K562 (cell line): ENCODE measurements around the gene DNAJC15. TPM values are rescaled to one million over a fixed set of nuclear protein-coding genes. Genes with fewer than 3 reads are reported as not detected.

Experiments
- ATAC-seq: fragments of 200-7000 bp; cut with Tn5 transposase; 3 replicates; pipeline ENCODE4 v1.9.1; 2020; ENCODE audit warnings: moderate library complexity
- BruUV-seq: library from RNA; stranded (reverse); fragments of 400-500 nt; replicated peaks from 2 replicates; lab custom pipeline; 2021; lab: Mats Ljungman, UMichigan
- CTCF ChIA-PET: fragments of 300-600 bp; formaldehyde crosslinking; extraction: SDS; loops from one replicate; lab custom pipeline; 2021; ENCODE audit warnings: low intra/inter-chr PET ratio; lab: Yijun Ruan, JAX
- POLR2A ChIA-PET: fragments of 300-600, 350-650 bp; sonication (Branson Sonifier 250); formaldehyde crosslinking; extraction: SDS; loops from one replicate; lab custom pipeline; 2021; ENCODE audit warnings: antibody characterized with exemption, inconsistent platforms; lab: Yijun Ruan, JAX
- DNase-seq, 4 experiments: peaks; one replicate each; pipeline versions ENCODE4 v3.0.0 to v3.0.0-alpha.2; 2011 to 2018; ENCODE audit warnings: low spot score in 3 of 4, mixed read lengths in 3 of 4; ENCODE audit errors: extremely low read depth in 1 of 4
- FAIRE-seq: peaks from 2 replicates; lab custom pipeline; 2011; peaks lifted over from hg19 to GRCh38; lab: Jason Lieb, UNC
- H2AFZ ChIP-seq: 2 replicates; pipeline ENCODE4 v1.6.0; 2011; ENCODE audit warnings: low read depth, low read length, control low read depth, inconsistent platforms
- H3K27ac ChIP-seq: fragments of 200-600 bp; 3 replicates; pipeline ENCODE4 v1.8.0; 2011; ENCODE audit warnings: low read depth, mild to moderate bottlenecking, control low read depth, inconsistent platforms, low read length, moderate library complexity, mixed read lengths; ENCODE audit errors: extremely low read depth
- H3K27me3 ChIP-seq, 2 experiments: fragments of 300-600 bp in 1 of 2; 2 replicates in 1 of 2; 3 replicates in 1 of 2; pipeline versions ENCODE4 v1.6.0 to v1.8.0; 2011; ENCODE audit warnings: inconsistent platforms in 2 of 2, low read length in 2 of 2, mild to moderate bottlenecking in 1 of 2, mixed read lengths in 1 of 2, moderate library complexity in 1 of 2; ENCODE audit not compliant: control insufficient read depth in 2 of 2, insufficient read depth in 2 of 2
- H3K36me3 ChIP-seq: fragments of 300-600 bp; 3 replicates; pipeline ENCODE4 v1.8.0; 2011; ENCODE audit warnings: mild to moderate bottlenecking, low read length, inconsistent platforms; ENCODE audit not compliant: control insufficient read depth, insufficient read depth
- H3K4me1 ChIP-seq, 2 experiments: fragments of 200-600 bp in 1 of 2; replicated peaks in 1 of 2; 2 replicates in 1 of 2; 3 replicates in 1 of 2; pipeline versions ENCODE4 v1.5.1 to v1.8.0; 2011; ENCODE audit warnings: inconsistent platforms in 2 of 2, low read length in 2 of 2, mild to moderate bottlenecking in 1 of 2, mixed read lengths in 1 of 2, moderate library complexity in 1 of 2; ENCODE audit not compliant: control insufficient read depth in 2 of 2, insufficient read depth in 2 of 2
- H3K4me2 ChIP-seq: 2 replicates; pipeline ENCODE4 v1.6.1; 2011; ENCODE audit warnings: low read length, control low read depth, inconsistent platforms, mixed read lengths; ENCODE audit not compliant: insufficient read depth
- H3K4me3 ChIP-seq: fragments of 200-600 bp; sonication (generic), shearing (Covaris generic); 2 replicates; pipeline ENCODE4 v1.5.1; 2016; ENCODE audit warnings: control low read depth, inconsistent platforms
- H3K79me2 ChIP-seq: fragments of 200-600 bp; 3 replicates; pipeline ENCODE4 v1.8.0; 2011; ENCODE audit warnings: low read length, inconsistent platforms; ENCODE audit not compliant: control insufficient read depth, insufficient read depth
- H3K9ac ChIP-seq, 2 experiments: 2 replicates each; pipeline versions ENCODE4 v1.6.0 to v1.6.1; 2011; ENCODE audit warnings: low read depth in 2 of 2, low read length in 2 of 2, control low read depth in 1 of 2, inconsistent platforms in 1 of 2, mild to moderate bottlenecking in 1 of 2, mixed read lengths in 1 of 2; ENCODE audit not compliant: insufficient read depth in 1 of 2
- H3K9me1 ChIP-seq: one replicate; pipeline ENCODE4 v1.6.0; 2011; ENCODE audit warnings: inconsistent platforms, mild to moderate bottlenecking, low read length, moderate library complexity; ENCODE audit not compliant: control insufficient read depth, insufficient read depth
- H3K9me3 ChIP-seq: replicated peaks from 2 replicates; pipeline ENCODE4 v1.5.1; 2011; ENCODE audit warnings: low read depth, low read length, inconsistent platforms; ENCODE audit not compliant: control insufficient read depth, insufficient read depth
- H4K20me1 ChIP-seq: replicated peaks from 2 replicates; pipeline ENCODE4 v1.6.1; 2011; ENCODE audit warnings: low read length, inconsistent platforms, mixed read lengths; ENCODE audit not compliant: control insufficient read depth, insufficient read depth
- GTF2A2 ChIP-seq: IDR thresholded peaks from 2 replicates; pipeline ENCODE4 v1.6.1; 2016; ENCODE audit warnings: mild to moderate bottlenecking, missing genetic modification characterization, missing compliant biosample characterization
- KDM1A ChIP-seq, 2 experiments: fragments of 450-650 bp; IDR thresholded peaks; 2 replicates each; pipeline ENCODE4 v1.6.1; 2016; ENCODE audit warnings: mild to moderate bottlenecking in 2 of 2
- SMARCA4 ChIP-seq: fragments of 450-650 bp; IDR thresholded peaks from 2 replicates; pipeline ENCODE4 v1.6.1; 2016
- SRSF3 ChIP-seq: fragments of 200-400 bp; formaldehyde crosslinking; IDR thresholded peaks from 2 replicates; pipeline ENCODE4 v1.6.1; 2016; ENCODE audit warnings: mild to moderate bottlenecking, low read length, moderate library complexity; ENCODE audit not compliant: insufficient read depth
- STAT5A ChIP-seq: IDR thresholded peaks from 2 replicates; pipeline ENCODE4 v1.6.1; 2012; ENCODE audit warnings: low read length, inconsistent platforms, borderline replicate concordance
- ZNF407 ChIP-seq: fragments of 450-650 bp; IDR thresholded peaks from 2 replicates; pipeline ENCODE4 v1.6.1; 2016; ENCODE audit warnings: low read depth
- WGBS: fragments of 100-300 bp; shearing (Covaris generic); methylation state at CpG from one replicate; pipeline ENCODE4 v1.1.6; 2016; ENCODE audit warnings: low coverage, mixed read lengths; ENCODE audit not compliant: insufficient coverage; ENCODE audit errors: missing lambda C conversion rate; 5-methylcytosine and 5-hydroxymethylcytosine counted together
- in situ Hi-C: fragments of 300-500 bp; cut with MboI; formaldehyde crosslinking; loops from 4 replicates; pipeline ENCODE4 v1.15.0; 2018; ENCODE audit warnings: inconsistent platforms, mixed read lengths
- intact Hi-C: fragments of 100-400 bp; cut with micrococcal nuclease; formaldehyde crosslinking; loops from 2 replicates; pipeline ENCODE4 v1.14.2; 2022
- polyA plus RNA-seq, 8 experiments: library from polyadenylated mRNA; depleted of rRNA in 4 of 8; stranded (reverse) in 5 of 8; unstranded in 3 of 8; fragments of >200 nt; fragmentation: Nextera tagmentation in 2 of 8; fragmentation: Illumina TruSeq in 1 of 8; extraction: Ambion mirVana in 2 of 8; extraction: Trizol in 1 of 8; gene quantifications; 2 replicates each; pipeline versions ENCODE4 v1.2.1 to v1.2.3, GENCODE V29; 2011 to 2014; ENCODE audit warnings: inconsistent platforms in 1 of 8, missing spikeins in 1 of 8
- total RNA-seq, 7 experiments: library from RNA; depleted of rRNA in 6 of 7; stranded (reverse); fragments of >200 nt in 6 of 7; fragmentation: Illumina TruSeq in 2 of 7; extraction: Trizol in 2 of 7; gene quantifications; 2 replicates each; pipeline versions ENCODE4 v1.2.1 to v1.2.3, GENCODE V29; 2011 to 2021; ENCODE audit warnings: low replicate concordance in 1 of 7
- TF ChIP-seq, protein P1 (sequence below), 2 experiments: fragments of 150-350 bp in 1 of 2; IDR thresholded peaks; 2 replicates each; pipeline ENCODE4 v1.6.1; 2012 to 2016; ENCODE audit warnings: low read depth in 2 of 2, low read length in 2 of 2, mild to moderate bottlenecking in 1 of 2, moderate library complexity in 1 of 2
- TF ChIP-seq, protein P2 (sequence below): IDR thresholded peaks from 2 replicates; pipeline ENCODE4 v1.6.1; 2014; ENCODE audit warnings: antibody characterized with exemption
- TF ChIP-seq, protein P3 (sequence below): fragments of 450-650 bp; IDR thresholded peaks from 2 replicates; pipeline ENCODE4 v1.6.1; 2016; ENCODE audit warnings: low read depth, mild to moderate bottlenecking, moderate library complexity

The DNAJC15 gene
- total and polyA plus RNA-seq, 9 of the 15 experiments (the other 6 are each of a cell fraction or from before 2014, with no cell fraction given): 0.47 to 3.8 (median 1.0) TPM

DNA sequence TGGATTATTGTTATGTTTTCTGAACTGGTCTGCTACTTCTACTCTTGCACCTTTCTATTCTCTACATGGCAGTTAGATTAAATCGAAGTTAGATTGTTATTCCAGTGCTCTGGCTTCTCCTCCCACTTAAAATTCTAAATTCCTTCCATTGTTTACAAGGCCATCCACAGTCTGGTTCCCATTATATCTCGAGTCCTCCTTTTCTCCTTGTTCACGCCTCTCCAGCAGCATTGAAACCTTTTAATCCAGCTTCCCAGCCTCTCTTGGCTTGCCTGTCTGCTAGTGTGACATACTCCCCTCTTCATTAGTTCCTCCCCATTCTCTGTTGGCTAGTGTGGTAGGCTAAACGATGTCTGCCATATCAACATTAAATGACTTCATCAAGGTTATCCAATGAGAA, 54.5 kb downstream of the DNAJC15 start:
- intact Hi-C loops (no loop called here), in situ Hi-C loops (no loop called here)
- Histone ChIP-seq H3K9me1 (no peaks in the 10 kb centered on the region), H3K4me2 (no peak overlapping the region), H3K27me3 (no peaks in the 10 kb centered on the region), H3K9me3 (no peaks in the 10 kb centered on the region), H3K4me3 (no peak overlapping the region), H3K79me2 (no peaks in the 10 kb centered on the region), H3K27ac (no peak overlapping the region), H4K20me1 (no peaks in the 10 kb centered on the region), H3K4me1 (no peaks in the 10 kb centered on the region), H3K9ac (no peak overlapping the region), H2AFZ (no peak overlapping the region), H3K36me3 (no peaks in the 10 kb centered on the region)
- ChIA-PET CTCF (no interaction called here), POLR2A (no interaction called here)
- ATAC-seq (no peak), FAIRE-seq (no peak), DNase-seq (no peak)
- TF ChIP-seq, protein P1, sequence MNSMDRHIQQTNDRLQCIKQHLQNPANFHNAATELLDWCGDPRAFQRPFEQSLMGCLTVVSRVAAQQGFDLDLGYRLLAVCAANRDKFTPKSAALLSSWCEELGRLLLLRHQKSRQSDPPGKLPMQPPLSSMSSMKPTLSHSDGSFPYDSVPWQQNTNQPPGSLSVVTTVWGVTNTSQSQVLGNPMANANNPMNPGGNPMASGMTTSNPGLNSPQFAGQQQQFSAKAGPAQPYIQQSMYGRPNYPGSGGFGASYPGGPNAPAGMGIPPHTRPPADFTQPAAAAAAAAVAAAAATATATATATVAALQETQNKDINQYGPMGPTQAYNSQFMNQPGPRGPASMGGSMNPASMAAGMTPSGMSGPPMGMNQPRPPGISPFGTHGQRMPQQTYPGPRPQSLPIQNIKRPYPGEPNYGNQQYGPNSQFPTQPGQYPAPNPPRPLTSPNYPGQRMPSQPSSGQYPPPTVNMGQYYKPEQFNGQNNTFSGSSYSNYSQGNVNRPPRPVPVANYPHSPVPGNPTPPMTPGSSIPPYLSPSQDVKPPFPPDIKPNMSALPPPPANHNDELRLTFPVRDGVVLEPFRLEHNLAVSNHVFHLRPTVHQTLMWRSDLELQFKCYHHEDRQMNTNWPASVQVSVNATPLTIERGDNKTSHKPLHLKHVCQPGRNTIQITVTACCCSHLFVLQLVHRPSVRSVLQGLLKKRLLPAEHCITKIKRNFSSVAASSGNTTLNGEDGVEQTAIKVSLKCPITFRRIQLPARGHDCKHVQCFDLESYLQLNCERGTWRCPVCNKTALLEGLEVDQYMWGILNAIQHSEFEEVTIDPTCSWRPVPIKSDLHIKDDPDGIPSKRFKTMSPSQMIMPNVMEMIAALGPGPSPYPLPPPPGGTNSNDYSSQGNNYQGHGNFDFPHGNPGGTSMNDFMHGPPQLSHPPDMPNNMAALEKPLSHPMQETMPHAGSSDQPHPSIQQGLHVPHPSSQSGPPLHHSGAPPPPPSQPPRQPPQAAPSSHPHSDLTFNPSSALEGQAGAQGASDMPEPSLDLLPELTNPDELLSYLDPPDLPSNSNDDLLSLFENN (IDR thresholded peaks at IDR 0.05; ENCODE audit: low read depth in 2 of 2, low read length in 2 of 2): no peak
- no peak for TF ChIP-seq STAT5A
- TF ChIP-seq ZNF407: no peak
- no peak for TF ChIP-seq GTF2A2 (tag)
- no peak for TF ChIP-seq SMARCA4
- TF ChIP-seq, protein P2, sequence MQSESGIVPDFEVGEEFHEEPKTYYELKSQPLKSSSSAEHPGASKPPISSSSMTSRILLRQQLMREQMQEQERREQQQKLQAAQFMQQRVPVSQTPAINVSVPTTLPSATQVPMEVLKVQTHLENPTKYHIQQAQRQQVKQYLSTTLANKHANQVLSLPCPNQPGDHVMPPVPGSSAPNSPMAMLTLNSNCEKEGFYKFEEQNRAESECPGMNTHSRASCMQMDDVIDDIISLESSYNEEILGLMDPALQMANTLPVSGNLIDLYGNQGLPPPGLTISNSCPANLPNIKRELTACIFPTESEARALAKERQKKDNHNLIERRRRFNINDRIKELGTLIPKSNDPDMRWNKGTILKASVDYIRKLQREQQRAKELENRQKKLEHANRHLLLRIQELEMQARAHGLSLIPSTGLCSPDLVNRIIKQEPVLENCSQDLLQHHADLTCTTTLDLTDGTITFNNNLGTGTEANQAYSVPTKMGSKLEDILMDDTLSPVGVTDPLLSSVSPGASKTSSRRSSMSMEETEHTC: no peak
- no peak for TF ChIP-seq SRSF3
- TF ChIP-seq KDM1A (IDR thresholded peaks at IDR 0.05): no peak
- TF ChIP-seq, protein P3, sequence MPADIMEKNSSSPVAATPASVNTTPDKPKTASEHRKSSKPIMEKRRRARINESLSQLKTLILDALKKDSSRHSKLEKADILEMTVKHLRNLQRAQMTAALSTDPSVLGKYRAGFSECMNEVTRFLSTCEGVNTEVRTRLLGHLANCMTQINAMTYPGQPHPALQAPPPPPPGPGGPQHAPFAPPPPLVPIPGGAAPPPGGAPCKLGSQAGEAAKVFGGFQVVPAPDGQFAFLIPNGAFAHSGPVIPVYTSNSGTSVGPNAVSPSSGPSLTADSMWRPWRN: no peak
- 0% methylated on average over 3 of the region's 4 CpGs for WGBS
- BruUV-seq: no TSS peak
